Muscle of leg (tissue), 11 donors: ENCODE data around the gene SREBF2. TPM values are rescaled to one million over a fixed set of nuclear protein-coding genes. Genes with fewer than 3 reads are reported as not detected.

Experiments used
- DNase-seq: peaks from one replicate; pipeline ENCODE4 v3.0.0; 2013
- H3K27ac ChIP-seq: one replicate; pipeline ENCODE4 v1.5.1; 2013; ENCODE audit warnings: mild to moderate bottlenecking, low read length, control low read depth
- H3K27me3 ChIP-seq: one replicate; pipeline ENCODE4 v1.6.1; 2013; ENCODE audit warnings: low read length; ENCODE audit not compliant: control insufficient read depth, insufficient read depth
- H3K36me3 ChIP-seq: one replicate; pipeline ENCODE4 v1.6.1; 2013; ENCODE audit warnings: low read length; ENCODE audit not compliant: control insufficient read depth, insufficient read depth
- H3K4me1 ChIP-seq: one replicate; pipeline ENCODE4 v1.6.1; 2013; ENCODE audit warnings: low read length; ENCODE audit not compliant: control insufficient read depth, insufficient read depth
- H3K4me3 ChIP-seq: one replicate; pipeline ENCODE4 v1.5.1; 2013; ENCODE audit warnings: low read length, control low read depth
- H3K9me3 ChIP-seq: replicated peaks from 2 replicates; pipeline ENCODE4 v1.6.1; 2013; ENCODE audit warnings: low read depth, low read length; ENCODE audit not compliant: control insufficient read depth
- WGBS: methylation state at CpG from one replicate; pipeline ENCODE4 v1.1.5; 2013; ENCODE audit warnings: missing lambda C conversion rate; ENCODE audit not compliant: insufficient coverage; 5-methylcytosine and 5-hydroxymethylcytosine counted together
- polyA plus RNA-seq, 8 donors: library from polyadenylated mRNA; unstranded; fragments of 120-200 nt; gene quantifications; one replicate each; pipeline versions ENCODE4 v1.2.1 to v1.2.3, GENCODE V29; 2013; ENCODE audit warnings: inconsistent platforms in 1 of 8, low replicate concordance in 1 of 8; ENCODE audit not compliant: insufficient read length in 8 of 8, insufficient read depth in 1 of 8
- total RNA-seq: library from RNA; stranded (reverse); fragments of 120-200 nt; gene quantifications from one replicate; pipeline ENCODE4 v1.2.4, GENCODE V29; 2013

SREBF2 gene
- total and polyA plus RNA-seq, 9 donors, result 30.9 to 106 (median 81.2) TPM

DNA sequence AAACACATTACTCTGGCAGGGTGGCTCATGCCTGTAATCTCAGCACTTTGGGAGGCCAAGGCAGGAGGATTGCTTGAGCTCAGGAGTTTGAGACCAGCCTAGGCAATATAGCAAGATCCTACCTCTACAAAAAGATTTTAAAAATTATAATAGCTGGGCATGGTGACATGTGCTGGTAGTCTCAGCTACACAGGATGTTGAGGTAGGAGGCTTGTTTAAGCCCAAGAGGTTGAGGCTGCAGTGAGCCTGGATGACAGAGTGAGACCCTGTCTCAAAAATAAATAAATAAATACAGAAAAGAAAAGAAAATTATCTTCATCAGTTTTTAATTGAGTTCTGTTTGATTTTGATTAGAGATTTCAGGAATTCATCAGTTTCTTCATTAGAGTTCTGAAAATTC is 27.3 kb upstream of the SREBF2 start:
- no peak for DNase-seq
- H3K4me3 ChIP-seq, result no peak overlapping the region
- peaks cover 19% of the 10 kb centered on the region for H3K4me1 ChIP-seq
- no peaks in the 10 kb centered on the region for H3K27me3 ChIP-seq
- H3K9me3 ChIP-seq, result no peaks in the 10 kb centered on the region
- H3K27ac ChIP-seq, result no peak overlapping the region
- peaks cover 17% of the 10 kb centered on the region for H3K36me3 ChIP-seq

DNA sequence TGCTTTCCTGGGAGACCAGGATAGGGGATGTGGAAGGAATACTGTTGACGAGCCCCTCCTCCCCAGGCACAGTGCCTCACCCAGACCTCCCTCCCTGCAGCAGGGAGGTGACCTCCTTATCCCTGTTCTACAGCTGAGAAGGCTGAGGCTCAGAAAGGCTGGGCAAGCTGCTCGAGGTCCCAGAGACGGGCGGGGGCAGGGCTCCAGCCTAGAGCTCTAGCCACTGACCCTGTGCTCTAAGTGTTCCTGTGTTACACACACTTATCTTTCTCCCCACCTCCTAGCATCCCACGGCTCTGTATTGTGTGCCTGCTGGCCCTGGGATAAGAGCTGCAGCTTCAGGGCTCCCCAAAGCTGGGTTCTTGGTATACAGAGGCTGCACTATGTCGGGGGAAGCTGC is 24.5 kb upstream of the SREBF2 start:
- no peaks in the 10 kb centered on the region for H3K27me3 ChIP-seq
- WGBS, result 66% methylated on average over 4 of the region's 6 CpGs

DNA sequence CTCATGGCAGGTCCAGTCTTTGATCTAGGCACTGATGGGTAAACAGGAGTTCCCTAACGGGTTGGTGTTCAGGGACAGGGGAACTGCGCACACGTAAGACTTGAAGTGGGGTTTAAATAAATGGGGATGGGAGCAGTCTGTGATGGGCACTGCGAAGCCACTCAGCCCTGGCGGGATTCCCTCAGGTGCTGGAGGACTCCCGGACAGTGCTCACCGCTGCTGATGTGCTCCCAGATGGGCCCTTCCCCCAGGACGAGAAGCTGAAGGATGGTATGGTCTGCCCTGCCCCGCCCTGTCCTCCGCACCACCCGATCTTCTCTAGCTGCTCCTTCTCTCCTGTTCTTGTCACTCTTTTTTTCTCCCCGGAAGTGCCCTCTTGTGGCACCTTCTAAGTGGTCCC is 22.9 kb upstream of the SREBF2 start:
- Histone ChIP-seq H3K4me3 (no peak overlapping the region), H3K4me1 (peaks cover 15% of the 10 kb centered on the region), H3K27ac (no peak overlapping the region), H3K36me3 (peaks cover 49% of the 10 kb centered on the region), H3K9me3 (no peaks in the 10 kb centered on the region), H3K27me3 (no peaks in the 10 kb centered on the region)
- 84% methylated on average over 9 of the region's 12 CpGs for WGBS
- no peak for DNase-seq

More for the DNA sequence above, 24.5 kb upstream of the SREBF2 start:
- Histone ChIP-seq H3K36me3 (peaks cover 37% of the 10 kb centered on the region), H3K27ac (no peak overlapping the region), H3K4me1 (peaks cover 12% of the 10 kb centered on the region), H3K4me3 (no peak overlapping the region), H3K9me3 (no peaks in the 10 kb centered on the region)
- DNase-seq, result no peak

GRCh38 chr22:41812805-41813545 is 19.9 kb upstream of the SREBF2 start:
- Histone ChIP-seq H3K4me1 (peaks cover 32% of the 10 kb centered on the region), H3K36me3 (peaks cover 58% of the 10 kb centered on the region), H3K4me3 (no peak overlapping the region), H3K9me3 (no peaks in the 10 kb centered on the region), H3K27me3 (no peaks in the 10 kb centered on the region), H3K27ac (no peak overlapping the region)
- DNase-seq, result no peak
- WGBS, result 89% methylated on average over 11 of the region's 16 CpGs

- H3K4me3 ChIP-seq, result no peak overlapping the region
- peaks cover 29% of the 10 kb centered on the region for H3K4me1 ChIP-seq
- no peak overlapping the region for H3K27ac ChIP-seq
- DNase-seq, result no peak
- WGBS, result 87% methylated on average over 5 of the region's 9 CpGs
- H3K27me3 ChIP-seq, result no peaks in the 10 kb centered on the region
- peaks cover 65% of the 10 kb centered on the region for H3K36me3 ChIP-seq
- no peaks in the 10 kb centered on the region for H3K9me3 ChIP-seq
These were observed 19.0 kb upstream of the SREBF2 start for GRCh38 chr22:41813726-41814410.

GRCh38 chr22:41815716-41816115 is 17.2 kb upstream of the SREBF2 start:
- no peak overlapping the region for H3K4me3 ChIP-seq
- no peaks in the 10 kb centered on the region for H3K9me3 ChIP-seq
- DNase-seq, result no peak
- peak overlapping the region; percentile 87 for H3K27ac ChIP-seq
- peaks cover 22% of the 10 kb centered on the region for H3K4me1 ChIP-seq
- WGBS, result 60% methylated on average over 1 of the region's 3 CpGs
- peaks cover 60% of the 10 kb centered on the region for H3K36me3 ChIP-seq
- no peaks in the 10 kb centered on the region for H3K27me3 ChIP-seq

GRCh38 chr22:41816241-41816640 is 16.7 kb upstream of the SREBF2 start:
- peak overlapping the region; percentile 87 for H3K27ac ChIP-seq
- no peaks in the 10 kb centered on the region for H3K27me3 ChIP-seq
- no peaks in the 10 kb centered on the region for H3K9me3 ChIP-seq
- H3K4me1 ChIP-seq, result peaks cover 22% of the 10 kb centered on the region
- H3K36me3 ChIP-seq, result peaks cover 56% of the 10 kb centered on the region
- WGBS, result 77% methylated on average over 1 of the region's 1 CpG
- no peak overlapping the region for H3K4me3 ChIP-seq
- peak; percentile 82 for DNase-seq

- peaks cover 22% of the 10 kb centered on the region for H3K4me1 ChIP-seq
- H3K9me3 ChIP-seq, result no peaks in the 10 kb centered on the region
- peak overlapping the region; percentile 87 for H3K27ac ChIP-seq
- H3K27me3 ChIP-seq, result no peaks in the 10 kb centered on the region
- no peak overlapping the region for H3K4me3 ChIP-seq
- 50% methylated on average over 1 of the region's 2 CpGs for WGBS
- peaks cover 50% of the 10 kb centered on the region for H3K36me3 ChIP-seq
- DNase-seq, result no peak
These were observed 16.0 kb upstream of the SREBF2 start for GRCh38 chr22:41816871-41817270.

DNA sequence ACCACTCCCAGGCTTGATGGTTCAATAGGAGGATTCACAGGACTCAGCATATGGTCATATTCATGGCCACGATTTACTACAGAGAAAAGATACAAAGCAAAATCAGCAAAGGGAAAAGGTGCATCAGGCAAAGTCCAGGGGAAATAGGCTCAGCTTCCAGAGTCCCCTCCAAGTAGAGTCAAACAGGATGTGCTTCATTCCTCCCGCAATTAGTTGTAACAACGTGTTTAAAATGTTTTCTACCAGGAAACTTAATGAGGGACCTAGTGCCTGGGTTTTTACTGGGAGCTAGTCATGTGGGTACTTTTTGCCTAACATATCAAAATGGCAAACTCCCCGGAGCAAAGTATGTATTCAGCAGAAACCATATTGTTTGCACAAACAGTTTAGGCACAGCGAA is 14.9 kb upstream of the SREBF2 start:
- H3K4me3 ChIP-seq, result no peak overlapping the region
- DNase-seq, result no peak
- H3K9me3 ChIP-seq, result no peaks in the 10 kb centered on the region
- peaks cover 43% of the 10 kb centered on the region for H3K36me3 ChIP-seq
- peaks cover 22% of the 10 kb centered on the region for H3K4me1 ChIP-seq
- H3K27ac ChIP-seq, result no peak overlapping the region
- no peaks in the 10 kb centered on the region for H3K27me3 ChIP-seq
- WGBS, result 77% methylated on average over 3 of the region's 5 CpGs

DNA sequence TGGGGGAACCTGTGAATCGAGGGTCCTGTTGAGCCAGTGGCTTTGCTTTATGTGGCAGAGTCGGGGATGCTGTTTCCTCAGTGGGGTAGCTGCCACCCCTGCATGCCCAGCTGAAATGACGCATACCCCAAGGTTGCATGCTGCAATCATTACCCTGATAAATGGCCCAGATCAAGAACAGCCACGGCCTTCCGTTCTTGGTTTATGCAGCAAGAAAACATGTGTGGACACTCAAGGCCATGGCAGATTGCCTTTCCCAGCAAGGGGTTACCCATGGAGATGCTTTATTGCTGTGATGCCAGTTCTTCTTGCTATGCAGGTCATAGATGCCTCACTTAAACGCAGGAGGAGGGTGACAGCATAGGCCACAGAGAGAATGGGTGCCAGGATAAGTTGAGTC is 14.3 kb upstream of the SREBF2 start:
- no peaks in the 10 kb centered on the region for H3K9me3 ChIP-seq
- H3K4me3 ChIP-seq, result no peak overlapping the region
- WGBS, result 81% methylated on average over 6 of the region's 6 CpGs
- H3K4me1 ChIP-seq, result peaks cover 22% of the 10 kb centered on the region
- H3K36me3 ChIP-seq, result peaks cover 40% of the 10 kb centered on the region
- H3K27me3 ChIP-seq, result no peaks in the 10 kb centered on the region
- no peak for DNase-seq
- no peak overlapping the region for H3K27ac ChIP-seq
